ENCODE measurements around the gene OSBP2. TPM values are rescaled to one million over a fixed set of nuclear protein-coding genes. Genes with fewer than 3 reads are reported as not detected.

OSBP2 gene
- total RNA-seq, 1 donor from 2014 or later: 22.2 TPM

GRCh38 chr22:30781271-30781875 lies 86.7 kb downstream of the OSBP2 start:
- TF ChIP-seq CTCF (IDR thresholded peaks at IDR 0.05; ENCODE audit: borderline replicate concordance): no peak
- no peak for DNase-seq
- no peaks in the 10 kb centered on the region for H3K27me3 ChIP-seq (ENCODE audit: low read depth)
- no peaks in the 10 kb centered on the region for H3K36me3 ChIP-seq
- H3K9me3 ChIP-seq (replicated peaks): no peaks in the 10 kb centered on the region
- H3K4me3 ChIP-seq: no peak overlapping the region
- peaks cover 3% of the 10 kb centered on the region for H3K4me1 ChIP-seq
- no peak overlapping the region for H3K27ac ChIP-seq (replicated peaks)
- intact Hi-C loops (cut with micrococcal nuclease): no loop called here

GRCh38 chr22:30782613-30783012 lies 87.9 kb downstream of the OSBP2 start:
- no peak overlapping the region for H3K27ac ChIP-seq (replicated peaks)
- no peaks in the 10 kb centered on the region for H3K9me3 ChIP-seq (replicated peaks)
- no peak overlapping the region for H3K4me3 ChIP-seq
- no peak for DNase-seq
- H3K36me3 ChIP-seq: no peaks in the 10 kb centered on the region
- intact Hi-C loops (cut with micrococcal nuclease): no loop called here
- TF ChIP-seq CTCF (IDR thresholded peaks at IDR 0.05; ENCODE audit: borderline replicate concordance): no peak
- no peaks in the 10 kb centered on the region for H3K27me3 ChIP-seq (ENCODE audit: low read depth)
- no peaks in the 10 kb centered on the region for H3K4me1 ChIP-seq

- intact Hi-C loops (cut with micrococcal nuclease): no loop called here
Observed at GRCh38 chr22:30783021-30783420, 88.3 kb downstream of the OSBP2 start.

GRCh38 chr22:30785527-30785926 lies 90.9 kb downstream of the OSBP2 start:
- H3K4me3 ChIP-seq: no peak overlapping the region
- H3K27me3 ChIP-seq (ENCODE audit: low read depth): no peaks in the 10 kb centered on the region
- TF ChIP-seq CTCF (IDR thresholded peaks at IDR 0.05; ENCODE audit: borderline replicate concordance): no peak
- no peak for DNase-seq
- H3K9me3 ChIP-seq (replicated peaks): no peaks in the 10 kb centered on the region
- no peaks in the 10 kb centered on the region for H3K36me3 ChIP-seq
- no peak overlapping the region for H3K27ac ChIP-seq (replicated peaks)
- no peaks in the 10 kb centered on the region for H3K4me1 ChIP-seq
- intact Hi-C loops (cut with micrococcal nuclease): no loop called here

More at GRCh38 chr22:30783021-30783420, 88.3 kb downstream of the OSBP2 start:
- DNase-seq: no peak
- Histone ChIP-seq H3K27me3 (ENCODE audit: low read depth) (no peaks in the 10 kb centered on the region), H3K4me1 (no peaks in the 10 kb centered on the region), H3K9me3 (replicated peaks) (no peaks in the 10 kb centered on the region), H3K4me3 (no peak overlapping the region), H3K27ac (replicated peaks) (no peak overlapping the region), H3K36me3 (no peaks in the 10 kb centered on the region)
- TF ChIP-seq CTCF (IDR thresholded peaks at IDR 0.05; ENCODE audit: borderline replicate concordance): no peak

GRCh38 chr22:30790366-30790765 lies 95.7 kb downstream of the OSBP2 start:
- Histone ChIP-seq H3K27me3 (ENCODE audit: low read depth) (no peaks in the 10 kb centered on the region), H3K9me3 (replicated peaks) (peaks cover 15% of the 10 kb centered on the region), H3K36me3 (no peaks in the 10 kb centered on the region), H3K4me3 (no peak overlapping the region), H3K27ac (replicated peaks) (no peak overlapping the region), H3K4me1 (no peaks in the 10 kb centered on the region)
- TF ChIP-seq CTCF (IDR thresholded peaks at IDR 0.05; ENCODE audit: borderline replicate concordance): no peak
- intact Hi-C loops (cut with micrococcal nuclease): no loop called here
- DNase-seq: no peak

Data from left ventricle myocardium inferior (tissue), 1 donor.